Omental fat pad (tissue), 4 donors: Measurements from ENCODE around the gene GARNL3. TPM values are rescaled to one million over a fixed set of nuclear protein-coding genes. Genes with fewer than 3 reads are reported as not detected.

ENCODE experiments used
- ATAC-seq: fragments of 150-250 bp; one replicate; pipeline ENCODE4 v1.9.1; 2016; ENCODE audit warnings: mild to moderate bottlenecking, moderate library complexity; ENCODE audit not compliant: low FRiP score
- DNase-seq: peaks from one replicate; pipeline ENCODE4 v3.0.0-alpha.2; 2019; ENCODE audit warnings: low spot score
- CTCF ChIP-seq, 3 donors: fragments of 450-650 bp; IDR thresholded peaks; one replicate each; pipeline ENCODE4 v1.5.1; 2016 to 2017; ENCODE audit warnings: antibody characterized with exemption in 3 of 3, mild to moderate bottlenecking in 3 of 3, moderate library complexity in 2 of 3
- total RNA-seq, 4 donors: library from RNA; depleted of rRNA; stranded (reverse); fragments of >200 nt; gene quantifications; one replicate each; pipeline ENCODE4 v1.1.0, GENCODE V29; 2016

The GARNL3 gene
- total RNA-seq, 4 donors from 2014 or later, result 10.0 to 27.0 (median 15.7) TPM

DNA sequence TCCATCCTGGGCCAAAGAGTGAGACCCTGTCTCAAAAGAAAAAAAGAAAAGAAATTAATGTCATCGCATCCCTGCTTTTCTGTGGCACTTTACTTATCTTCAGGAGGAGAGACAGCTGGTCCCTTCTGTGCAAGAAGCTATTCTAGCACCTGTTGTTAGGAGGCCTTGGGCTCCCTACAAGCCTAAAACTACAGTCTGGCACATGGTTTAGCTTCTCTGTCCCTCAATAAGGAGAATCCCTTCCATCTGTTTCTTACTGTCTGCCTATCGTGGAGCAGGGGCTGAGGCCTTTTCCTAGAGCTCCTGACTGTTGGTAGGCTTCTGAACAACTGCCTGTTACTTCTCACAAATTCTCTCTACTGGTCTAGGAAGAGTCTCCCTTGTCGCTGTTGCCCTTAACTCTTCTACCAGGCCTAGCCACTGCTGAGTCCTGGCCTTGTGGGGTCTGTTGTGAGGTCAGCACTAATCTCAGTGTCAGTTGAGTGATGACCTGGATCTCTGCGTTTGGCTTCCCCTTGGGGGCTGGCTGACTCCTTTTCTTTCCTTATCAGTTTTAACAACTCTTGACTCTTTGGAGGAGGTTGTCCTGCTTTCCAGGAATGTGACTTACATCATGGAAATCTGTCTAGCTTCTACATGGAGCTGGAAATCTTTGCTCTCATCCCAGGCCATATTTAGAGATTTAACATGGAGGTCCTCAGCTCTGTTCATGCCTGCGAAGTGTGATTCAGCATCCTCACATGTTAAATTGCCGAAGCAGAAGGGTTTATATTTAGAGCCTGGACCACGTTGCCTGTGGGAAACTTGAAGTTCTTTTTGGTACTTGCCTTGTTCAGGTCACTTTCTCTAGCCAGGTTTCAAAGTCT is 5.7 kb upstream of the GARNL3 start:
- no peak for ATAC-seq
- no peak for TF ChIP-seq CTCF (IDR thresholded peaks at IDR 0.05)
- DNase-seq, result no peak

DNA sequence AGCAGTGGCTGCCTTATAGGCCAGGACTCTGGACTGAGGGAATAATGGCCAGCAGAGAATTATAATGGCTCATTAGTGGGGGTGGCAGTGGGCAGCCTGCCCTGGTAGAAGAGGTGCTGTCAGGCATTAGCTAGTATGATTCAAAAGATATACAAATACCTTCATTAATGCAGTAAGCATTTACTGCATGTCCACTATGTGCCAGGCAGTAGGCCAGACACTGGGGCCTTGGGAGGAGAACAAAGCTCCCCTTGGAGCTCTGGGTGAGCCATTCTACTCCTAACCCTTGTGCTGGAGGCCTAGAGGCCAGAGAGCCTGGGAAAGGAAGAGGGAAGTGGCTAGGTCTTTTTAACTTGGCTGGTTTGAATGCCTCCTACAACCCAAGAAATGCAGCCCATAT is 2.0 kb upstream of the GARNL3 start:
- DNase-seq, result no peak
- TF ChIP-seq CTCF (IDR thresholded peaks at IDR 0.05), result no peak
- ATAC-seq, result no peak

DNA sequence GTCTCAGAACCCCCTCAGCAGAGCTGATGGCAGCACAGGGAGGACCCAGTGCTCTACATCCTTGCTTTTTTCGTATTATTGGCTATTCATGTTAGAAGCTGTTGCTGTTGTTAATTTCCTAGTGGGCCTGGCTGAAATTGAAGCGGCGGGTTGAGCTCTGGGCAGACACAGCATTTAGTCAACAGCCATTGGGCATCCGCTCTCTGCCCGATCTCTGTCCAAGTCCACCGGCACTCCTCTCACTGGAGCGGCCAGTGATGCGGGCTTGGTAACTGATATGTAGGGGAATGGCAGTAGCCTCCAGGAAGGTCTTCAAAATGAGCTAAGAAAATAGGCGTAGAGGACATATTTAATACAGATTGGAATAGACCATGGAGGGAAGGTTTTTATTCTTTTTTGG is 1.3 kb upstream of the GARNL3 start:
- DNase-seq (no peak), ATAC-seq (no peak)
- TF ChIP-seq CTCF (IDR thresholded peaks at IDR 0.05), result no peak

DNA sequence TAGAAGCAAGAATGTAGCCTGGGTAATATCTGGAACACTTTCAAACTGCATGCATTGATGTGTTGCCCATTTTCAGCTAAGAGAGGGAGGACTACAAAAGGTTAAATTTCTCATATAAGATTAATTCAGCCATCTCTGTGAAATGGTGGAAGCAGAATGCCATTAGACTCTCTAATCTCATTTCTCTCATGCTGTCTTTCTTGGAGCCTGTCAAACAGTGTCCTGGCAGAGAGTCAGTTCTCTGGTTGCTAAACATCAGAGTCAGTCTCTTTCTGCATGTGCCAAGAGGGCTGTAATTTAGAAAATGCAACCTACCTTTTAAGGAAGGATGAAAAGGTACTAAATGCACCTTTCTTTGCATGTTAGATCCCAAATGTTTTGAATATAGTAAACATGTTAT is 910 bp upstream of the GARNL3 start:
- TF ChIP-seq CTCF (IDR thresholded peaks at IDR 0.05), result no peak
- ATAC-seq, result no peak
- no peak for DNase-seq

DNA sequence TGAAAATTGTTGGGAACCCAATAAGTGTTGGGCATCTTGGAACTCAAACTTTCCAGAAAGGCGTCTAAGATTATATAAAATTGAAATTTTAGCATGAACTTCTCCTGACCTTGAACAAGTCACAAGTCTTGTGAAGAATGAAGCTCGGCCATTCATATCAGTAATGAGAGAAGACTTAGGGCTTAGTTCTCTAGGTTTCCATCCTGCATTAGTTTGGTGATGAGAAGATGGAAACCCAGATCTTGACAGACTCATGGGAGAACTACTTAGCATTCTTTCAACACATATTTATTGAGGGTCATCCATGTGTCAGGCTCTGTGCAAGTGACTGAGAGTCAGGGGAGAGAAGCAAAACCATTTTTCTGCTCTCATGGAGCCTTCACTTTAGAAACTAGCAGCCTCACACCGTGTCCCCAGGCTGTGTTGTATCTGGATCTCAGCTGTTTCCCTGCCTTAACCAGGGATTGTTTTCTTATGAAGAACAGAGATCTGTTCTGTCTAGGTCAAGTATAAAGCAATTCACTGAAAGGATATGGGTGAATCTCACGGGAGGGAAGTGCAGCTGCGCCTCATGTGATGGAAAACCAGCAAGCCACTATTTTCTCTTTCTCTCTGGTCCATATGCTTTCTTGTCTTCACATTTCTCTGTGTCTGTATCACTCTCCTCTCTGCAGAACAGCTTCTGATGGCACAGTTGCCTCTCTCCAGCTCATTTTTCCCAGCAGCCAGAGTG is 3.4 kb downstream of the GARNL3 start:
- no peak for TF ChIP-seq CTCF (IDR thresholded peaks at IDR 0.05)
- ATAC-seq (no peak), DNase-seq (no peak)

DNA sequence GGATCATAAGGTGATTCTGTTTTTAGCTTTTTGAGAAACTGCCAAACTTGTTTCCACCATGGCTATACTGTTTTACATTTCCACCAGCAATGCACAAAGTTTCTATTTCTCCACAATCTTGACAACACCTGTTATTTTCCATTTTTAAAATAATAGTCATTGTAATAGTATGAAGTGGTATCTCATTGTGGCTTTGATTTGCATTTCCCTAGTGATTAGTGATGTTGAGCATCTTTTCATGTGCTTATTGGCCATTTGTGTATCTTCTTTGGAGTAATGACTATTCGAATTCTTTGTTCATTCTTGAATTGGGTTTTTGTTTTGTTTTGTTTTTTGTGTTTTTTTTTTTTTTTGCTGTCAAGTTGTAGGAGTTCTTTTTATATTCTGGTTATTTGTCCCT is 4.9 kb downstream of the GARNL3 start:
- no peak for TF ChIP-seq CTCF (IDR thresholded peaks at IDR 0.05)
- DNase-seq (no peak), ATAC-seq (no peak)
